Stimulated activated CD4-positive, alpha-beta T cell treated with anti-CD3 and anti-CD28 coated beads, TNF-alpha, amount 100 ng/mL, for 24 hours (primary cell): ENCODE measurements around the gene TDO2.
"Not testable (repeated sequence)": the region's sequence is repeated elsewhere in the genome, so short reads cannot be mapped to it uniquely, and the experiment has no call there.

Experiments
- DNase-seq, 3 experiments: peaks; one replicate each; pipeline ENCODE4 v3.0.0-alpha.2; 2020; ENCODE audit warnings: low read depth in 3 of 3

The TDO2 gene

GRCh38 chr4:155907556-155907955 lies 4.1 kb downstream of the TDO2 start:
- no peak for DNase-seq

DNA sequence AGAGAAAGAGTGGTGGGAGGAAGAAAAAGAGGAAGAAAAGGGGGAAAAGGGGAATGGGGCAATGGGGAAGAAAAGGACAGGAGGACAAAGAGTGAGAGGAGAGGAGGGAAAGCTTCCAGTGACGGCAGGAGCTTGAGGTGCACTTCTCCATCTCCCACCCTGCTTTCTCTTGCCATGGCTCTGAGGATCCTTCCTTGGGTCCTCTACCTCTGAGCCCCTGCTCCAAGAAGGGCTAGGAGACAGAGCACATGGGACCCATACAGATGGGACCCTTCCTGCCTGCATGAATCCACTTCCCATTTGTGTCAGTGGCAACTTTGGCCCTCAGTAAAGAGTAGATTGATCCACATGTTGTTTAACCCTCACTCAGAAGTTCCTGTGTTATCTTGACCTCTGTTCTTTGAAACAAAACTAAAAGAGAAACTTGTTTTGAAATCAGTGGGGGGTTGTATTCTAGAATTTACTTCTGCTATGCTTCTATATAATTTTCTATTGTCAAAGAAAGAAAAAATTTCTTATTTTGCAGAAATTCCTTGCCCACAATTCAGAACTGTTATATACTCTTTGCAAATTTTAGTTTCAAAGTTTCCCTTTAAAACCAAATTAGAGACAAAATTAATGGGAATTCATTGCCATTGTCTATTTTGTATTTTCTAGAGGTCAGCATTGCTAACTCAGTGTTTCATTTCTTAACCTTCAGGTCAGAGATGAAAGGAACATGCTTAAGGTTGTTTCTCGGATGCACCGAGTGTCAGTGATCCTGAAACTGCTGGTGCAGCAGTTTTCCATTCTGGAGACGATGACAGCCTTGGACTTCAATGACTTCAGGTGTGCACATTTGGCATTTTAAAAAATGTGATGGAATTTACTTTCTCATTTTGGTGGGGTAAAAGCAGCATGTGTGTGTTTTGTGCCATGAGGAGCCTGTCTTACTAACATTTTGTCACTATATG lies 5.0 kb downstream of the TDO2 start:
- no peak for DNase-seq

DNA sequence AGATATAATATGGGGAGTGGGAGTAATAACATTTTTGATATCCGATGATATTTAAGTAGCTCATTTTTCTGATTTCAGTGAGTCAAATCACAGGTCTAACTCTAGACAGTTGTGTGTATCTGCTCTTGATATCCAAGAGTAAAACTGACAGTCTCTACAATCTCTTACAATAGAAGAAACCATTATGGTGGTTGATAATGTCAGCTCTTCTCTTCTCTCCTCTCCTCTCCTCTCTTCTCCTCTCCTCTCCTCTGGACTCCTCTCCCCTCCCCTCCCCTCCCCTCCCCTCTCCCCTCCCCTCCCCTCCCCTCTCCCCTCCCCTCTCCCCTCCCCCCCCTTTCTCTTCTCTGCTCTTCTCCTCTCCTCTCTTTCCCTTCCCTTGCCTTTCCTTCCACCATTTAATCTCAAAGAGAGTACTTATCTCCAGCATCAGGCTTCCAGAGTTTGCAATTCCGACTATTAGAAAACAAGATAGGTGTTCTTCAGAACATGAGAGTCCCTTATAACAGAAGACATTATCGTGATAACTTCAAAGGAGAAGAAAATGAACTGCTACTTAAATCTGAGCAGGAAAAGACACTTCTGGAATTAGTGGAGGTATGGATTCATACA lies 6.2 kb downstream of the TDO2 start:
- DNase-seq, result no peak

DNA sequence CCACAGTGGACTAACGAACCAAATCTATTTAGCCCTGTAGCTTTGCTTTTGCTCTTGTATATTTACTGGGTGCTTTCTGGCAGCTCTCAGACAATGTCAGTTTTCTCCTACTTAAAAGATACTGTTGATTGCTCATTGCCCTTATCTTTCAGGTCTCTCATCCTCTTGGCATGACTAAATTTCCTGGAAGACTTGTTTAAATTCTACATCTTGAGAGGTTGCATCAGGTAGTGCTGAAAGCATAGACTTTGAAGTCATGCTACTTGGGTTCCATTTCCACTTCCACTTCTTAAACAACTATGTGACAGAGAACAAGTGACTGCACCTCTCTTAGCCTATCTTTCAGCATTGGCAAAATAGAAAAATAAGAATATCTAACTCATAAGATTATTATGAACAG lies 8.4 kb downstream of the TDO2 start:
- DNase-seq, result no peak

- DNase-seq, result no peak
These were observed 11.3 kb downstream of the TDO2 start for GRCh38 chr4:155914782-155915181.

GRCh38 chr4:155921597-155921996 lies 18.1 kb downstream of the TDO2 start:
- DNase-seq, result no peak

GRCh38 chr4:155924637-155925036 lies 21.1 kb downstream of the TDO2 start:
- DNase-seq, result no peak

GRCh38 chr4:155929833-155930232 lies 26.3 kb downstream of the TDO2 start:
- DNase-seq, result no peak

GRCh38 chr4:155930330-155930729 lies 26.8 kb downstream of the TDO2 start:
- DNase-seq, result no peak

DNA sequence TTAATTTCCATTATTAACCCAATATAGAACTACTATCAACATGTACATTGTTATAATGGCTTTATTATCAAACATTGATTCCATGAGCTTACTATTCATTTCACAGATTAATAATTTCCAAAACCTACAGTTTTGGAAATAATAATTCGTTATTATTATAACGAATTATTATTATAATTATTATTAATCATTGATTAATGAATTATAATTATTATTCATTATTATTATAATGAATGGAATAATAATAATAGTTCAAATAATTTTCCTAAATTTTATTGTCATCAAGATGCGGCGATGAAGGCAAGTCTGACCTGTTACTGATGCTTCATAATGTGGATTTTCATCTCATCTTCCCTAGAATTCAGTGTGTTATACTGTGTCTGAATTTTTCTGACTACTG lies 28.1 kb downstream of the TDO2 start:
- DNase-seq, result no peak

DNA sequence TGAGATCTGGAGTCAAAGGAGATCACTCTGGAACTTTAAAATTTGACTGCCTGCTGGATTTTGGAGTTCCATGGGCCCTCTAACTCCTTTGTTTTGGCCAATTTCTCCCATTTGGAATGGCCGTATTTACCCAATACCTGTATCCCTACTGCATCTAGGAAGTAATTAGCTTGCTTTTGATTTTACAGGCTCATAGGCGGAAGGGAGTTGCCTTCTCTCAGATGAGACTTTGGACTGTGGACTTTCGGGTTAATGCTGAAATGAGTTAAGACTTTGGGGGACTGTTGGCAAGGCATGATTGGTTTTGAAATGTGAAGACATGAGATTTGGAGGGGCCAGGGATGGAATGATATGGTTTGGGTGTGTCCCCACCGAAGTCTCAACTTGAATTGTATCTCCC lies 31.1 kb downstream of the TDO2 start:
- DNase-seq, result not testable (repeated sequence)

DNA sequence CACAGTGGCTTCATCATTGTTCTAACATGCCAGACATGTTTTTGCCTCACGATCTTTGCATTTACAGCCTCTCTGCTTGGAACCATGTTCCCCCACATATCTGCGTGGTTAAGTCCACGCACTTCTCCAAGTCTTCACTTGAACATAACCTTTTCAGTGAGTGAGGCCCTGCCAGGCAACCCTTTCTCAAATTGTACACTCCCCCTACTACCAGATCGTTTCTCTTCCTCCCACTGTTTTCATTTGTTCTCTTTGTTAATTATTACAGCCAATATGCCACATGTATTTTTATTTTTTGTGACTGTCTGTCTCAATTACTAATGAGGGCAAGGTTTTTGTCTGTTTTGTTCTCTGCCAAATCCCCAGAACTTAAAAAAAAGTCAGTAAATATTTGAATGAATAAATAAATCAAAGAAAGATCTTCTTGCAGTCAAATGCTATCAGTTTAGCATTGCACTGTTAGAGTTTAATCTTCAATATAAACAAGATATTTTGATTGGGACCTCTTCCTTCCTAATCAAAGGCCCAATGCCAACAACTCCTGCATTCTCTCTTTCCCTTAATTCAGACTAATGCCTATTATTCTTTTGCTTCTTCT lies 32.0 kb downstream of the TDO2 start:
- DNase-seq, result no peak

GRCh38 chr4:155941085-155941790 lies 37.7 kb downstream of the TDO2 start:
- no peak for DNase-seq

DNA sequence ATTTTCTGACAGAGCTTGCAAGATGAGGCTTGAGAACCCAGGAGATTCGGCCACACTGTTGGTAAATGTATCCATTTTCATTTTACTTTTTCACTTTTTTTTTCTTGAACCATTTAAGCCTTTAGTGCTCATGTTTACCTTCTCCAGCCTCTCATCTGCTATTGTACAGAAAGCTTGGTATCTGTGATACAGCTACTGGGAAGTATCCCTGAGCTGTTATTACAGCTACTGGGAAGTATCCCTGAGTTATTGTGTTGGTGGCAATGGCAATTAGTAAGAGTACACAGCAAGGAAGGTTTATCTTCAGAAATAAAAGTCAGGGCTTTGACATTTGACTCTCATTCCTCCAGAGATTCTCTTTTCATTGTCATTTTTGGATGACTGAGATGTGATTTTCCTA lies 38.3 kb downstream of the TDO2 start:
- no peak for DNase-seq

DNA sequence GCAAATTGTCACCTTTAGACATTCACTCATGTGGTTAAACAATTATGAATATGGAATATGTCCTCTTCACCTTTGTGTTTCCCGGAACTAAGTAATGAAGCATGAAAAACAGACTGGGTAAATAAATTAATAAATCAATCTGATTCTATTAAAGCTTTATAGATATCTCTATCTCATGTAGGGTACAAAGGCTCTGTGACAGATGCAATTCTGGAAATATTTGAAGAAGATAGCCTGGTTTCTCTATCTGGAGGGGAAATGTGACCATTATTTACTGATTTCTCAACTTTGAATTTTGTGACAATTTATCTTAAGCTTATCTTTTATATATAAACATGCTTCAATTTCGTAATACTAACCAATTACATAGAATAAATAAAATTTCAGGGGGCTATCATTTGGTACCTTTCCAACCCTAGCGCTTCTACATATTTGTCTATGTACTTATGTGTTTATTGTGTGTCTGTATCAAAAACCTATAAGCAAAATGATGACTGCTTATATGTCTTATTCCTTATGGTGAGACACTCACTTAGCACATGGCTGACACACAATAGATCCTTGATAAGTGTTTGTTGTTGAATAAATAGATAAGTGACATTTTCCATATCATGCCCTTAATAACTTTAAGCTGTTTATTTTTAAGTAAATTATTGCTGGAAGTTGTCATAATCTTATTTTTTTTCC lies 40.3 kb downstream of the TDO2 start:
- no peak for DNase-seq

GRCh38 chr4:155944516-155944915 lies 41.0 kb downstream of the TDO2 start:
- no peak for DNase-seq

DNA sequence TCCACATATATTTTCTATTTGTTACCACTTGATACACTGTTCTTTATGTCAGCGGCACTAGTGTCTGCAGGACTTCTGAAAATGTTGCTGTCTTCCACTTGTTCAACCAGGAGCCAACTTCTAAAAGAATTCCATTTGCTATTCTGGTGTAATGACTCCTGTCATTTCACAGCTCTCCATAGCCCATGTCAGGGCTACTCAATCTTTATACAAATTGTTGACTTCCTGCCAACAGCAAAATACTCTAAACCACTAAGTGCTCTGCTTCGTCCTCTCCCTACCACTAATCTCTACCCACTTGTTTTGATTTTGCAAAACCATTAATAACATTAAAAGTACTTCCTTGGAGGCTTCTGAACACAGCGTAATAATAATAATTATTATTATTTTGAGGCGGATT lies 43.0 kb downstream of the TDO2 start:
- no peak for DNase-seq

DNA sequence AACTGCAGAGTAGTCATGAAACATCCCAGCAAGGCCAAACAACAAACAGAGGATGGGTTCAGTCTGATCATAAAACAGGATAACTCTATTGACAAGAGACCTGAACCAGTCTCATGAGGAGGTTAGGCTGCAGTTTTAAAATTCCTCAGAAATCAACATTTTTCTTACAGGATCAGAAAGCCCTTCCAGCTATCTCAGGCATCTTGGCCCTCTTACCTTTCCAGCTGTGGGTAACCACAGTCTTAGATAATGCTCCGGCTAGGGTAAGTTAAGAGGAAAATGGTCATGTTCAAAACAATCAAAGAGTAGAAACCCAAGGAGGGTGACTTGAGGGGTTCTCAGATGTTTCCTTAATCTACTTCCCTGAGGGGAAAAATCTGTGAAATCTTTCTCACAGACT lies 45.0 kb downstream of the TDO2 start:
- no peak for DNase-seq

DNA sequence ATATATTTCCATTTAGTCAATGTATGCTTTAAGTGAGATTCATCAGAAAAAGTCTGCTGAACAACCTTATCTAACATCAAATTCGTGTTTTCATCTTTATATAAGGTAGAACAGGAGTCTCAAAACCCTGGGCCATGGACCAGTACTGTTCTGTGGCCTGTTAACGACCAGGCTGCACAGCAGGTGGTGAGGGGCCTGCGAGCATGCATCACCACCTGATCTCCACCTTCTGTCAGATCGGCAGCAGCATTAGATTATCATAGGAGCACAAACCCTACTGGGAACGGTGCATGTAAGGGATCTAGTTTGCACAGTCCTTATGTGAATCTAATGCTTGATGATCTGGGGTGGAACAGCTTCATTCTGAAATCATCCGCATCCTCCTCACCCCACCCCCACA lies 47.0 kb downstream of the TDO2 start:
- no peak for DNase-seq

DNA sequence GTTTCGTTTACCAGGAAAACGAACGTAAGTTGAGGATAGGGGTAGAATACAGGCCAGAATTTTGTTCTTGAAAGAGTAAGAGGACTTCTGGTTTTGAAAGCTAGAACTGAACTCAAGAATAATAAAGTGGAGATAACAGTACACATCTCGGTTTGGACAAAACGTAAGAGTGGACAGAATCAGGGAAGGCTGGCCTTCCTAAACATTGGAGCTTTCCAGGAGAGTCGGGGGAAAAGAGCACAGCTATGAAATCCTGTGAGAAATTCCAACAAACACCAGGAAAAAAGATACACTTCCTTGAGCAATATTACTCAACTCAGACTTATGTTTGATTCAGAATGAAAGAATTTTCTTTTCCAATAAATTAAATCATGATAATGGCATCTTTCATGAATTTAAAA lies 49.0 kb downstream of the TDO2 start:
- DNase-seq, result no peak
